ENCODE data around the gene SSBP3.
"Not testable (repeated sequence)": the region's sequence is repeated elsewhere in the genome, so short reads cannot be mapped to it uniquely, and the experiment has no call there.

SSBP3 gene

GRCh38 chr1:54347955-54348699 is 58.1 kb downstream of the SSBP3 start:
- DNase-seq = no peak

- DNase-seq = no peak
Observed at GRCh38 chr1:54347261-54347954, 58.8 kb downstream of the SSBP3 start.

- DNase-seq = not testable (repeated sequence)
Observed at GRCh38 chr1:54345548-54345947, 60.6 kb downstream of the SSBP3 start.

GRCh38 chr1:54345116-54345515 is 61.1 kb downstream of the SSBP3 start:
- no peak for DNase-seq

GRCh38 chr1:54342742-54343687 is 63.2 kb downstream of the SSBP3 start:
- DNase-seq = no peak

- DNase-seq = no peak
Observed at GRCh38 chr1:54342288-54342687, 63.9 kb downstream of the SSBP3 start.

GRCh38 chr1:54341763-54342162 is 64.4 kb downstream of the SSBP3 start:
- no peak for DNase-seq

GRCh38 chr1:54340878-54341277 is 65.3 kb downstream of the SSBP3 start:
- DNase-seq = no peak

- no peak for DNase-seq
Observed at GRCh38 chr1:54340434-54340833, 65.8 kb downstream of the SSBP3 start.

- no peak for DNase-seq
Observed at GRCh38 chr1:54339126-54339525, 67.1 kb downstream of the SSBP3 start.

- DNase-seq = no peak
Observed at GRCh38 chr1:54338464-54338863, 67.7 kb downstream of the SSBP3 start.

GRCh38 chr1:54337928-54338327 is 68.3 kb downstream of the SSBP3 start:
- no peak for DNase-seq

- DNase-seq = no peak
Observed at GRCh38 chr1:54337034-54337433, 69.2 kb downstream of the SSBP3 start.

- no peak for DNase-seq
Observed at GRCh38 chr1:54336116-54336515, 70.1 kb downstream of the SSBP3 start.

GRCh38 chr1:54335755-54336108 is 70.5 kb downstream of the SSBP3 start:
- DNase-seq = no peak

- no peak for DNase-seq
Observed at GRCh38 chr1:54335011-54335754, 71.0 kb downstream of the SSBP3 start.

- DNase-seq = no peak
Observed at GRCh38 chr1:54332781-54333585, 73.2 kb downstream of the SSBP3 start.

- no peak for DNase-seq
Observed at GRCh38 chr1:54331843-54332463, 74.2 kb downstream of the SSBP3 start.

- no peak for DNase-seq
Observed at GRCh38 chr1:54331091-54331772, 75.0 kb downstream of the SSBP3 start.

GRCh38 chr1:54329312-54330003 is 76.7 kb downstream of the SSBP3 start:
- DNase-seq = no peak
